SU-DHL-6 (cell line): Measurements from ENCODE around the gene OR4S1.

ENCODE experiments used
- H2AFZ ChIP-seq: fragments of 200-600 bp; sonication (generic); 2 replicates; pipeline ENCODE4 v1.6.1; 2014; ENCODE audit warnings: low read depth, mild to moderate bottlenecking, moderate library complexity, mixed read lengths, antibody characterized with exemption, low read length; ENCODE audit not compliant: severe bottlenecking
- H3F3A ChIP-seq: fragments of 200-600 bp; shearing (Covaris generic); 2 replicates; pipeline ENCODE4 v1.6.0; 2016; ENCODE audit warnings: antibody characterized with exemption, mild to moderate bottlenecking; ENCODE audit not compliant: insufficient read depth
- H3K27ac ChIP-seq: fragments of 200-600 bp; sonication (generic); 2 replicates; pipeline ENCODE4 v1.5.1; 2016; ENCODE audit warnings: low read depth, mild to moderate bottlenecking, low read length, moderate library complexity, mixed read lengths
- H3K27me3 ChIP-seq: fragments of 200-600 bp; sonication (generic), shearing (Covaris generic); 2 replicates; pipeline ENCODE4 v1.6.0; 2014; ENCODE audit warnings: mild to moderate bottlenecking, low read length
- H3K36me3 ChIP-seq: fragments of 200-600 bp; sonication (generic); 2 replicates; pipeline ENCODE4 v1.6.1; 2014; ENCODE audit warnings: mild to moderate bottlenecking, low read length, mixed read lengths
- H3K4me2 ChIP-seq: fragments of 300-600, 200-600 bp; shearing (Covaris generic), sonication (generic); 2 replicates; pipeline ENCODE4 v1.6.0; 2014; ENCODE audit warnings: low read length, low read depth, mild to moderate bottlenecking; ENCODE audit not compliant: poor library complexity, severe bottlenecking
- H3K4me3 ChIP-seq: fragments of 200-600 bp; sonication (generic); 2 replicates; pipeline ENCODE4 v1.5.1; 2014; ENCODE audit warnings: antibody characterized with exemption, low read length, mild to moderate bottlenecking, mixed read lengths; ENCODE audit not compliant: insufficient read depth, poor library complexity, severe bottlenecking
- H3K79me2 ChIP-seq: fragments of 200-600 bp; sonication (generic); 2 replicates; pipeline ENCODE4 v1.6.1; 2014; ENCODE audit warnings: mild to moderate bottlenecking, low read length, moderate library complexity; ENCODE audit not compliant: insufficient read depth
- H3K9ac ChIP-seq: fragments of 200-600 bp; sonication (generic); 2 replicates; pipeline ENCODE4 v1.7.0; 2014; ENCODE audit warnings: mild to moderate bottlenecking, low read length
- H3K9me2 ChIP-seq: fragments of 200-600 bp; sonication (generic); replicated peaks from 2 replicates; pipeline ENCODE4 v1.6.1; 2014; ENCODE audit warnings: low read length; ENCODE audit not compliant: insufficient read depth
- H3K9me3 ChIP-seq: fragments of 200-600 bp; sonication (generic); 2 replicates; pipeline ENCODE4 v1.6.1; 2014; ENCODE audit warnings: low read length, mixed read lengths; ENCODE audit not compliant: insufficient read depth
- H4K20me1 ChIP-seq: fragments of 200-600 bp; sonication (generic); 2 replicates; pipeline ENCODE4 v1.6.1; 2014; ENCODE audit warnings: low read depth, mild to moderate bottlenecking, antibody characterized with exemption, low read length, moderate library complexity, mixed read lengths
- EZH2phosphoT487 ChIP-seq: fragments of 200-600 bp; sonication (generic), shearing (Covaris generic); conservative IDR thresholded peaks from 2 replicates; pipeline ENCODE4 v1.6.1; 2018; ENCODE audit warnings: mild to moderate bottlenecking, antibody characterized with exemption, low read length, moderate library complexity, mixed read lengths
- TF ChIP-seq, protein P1 (sequence below): fragments of 200-600 bp; sonication (generic); IDR thresholded peaks from one replicate; pipeline ENCODE4 v1.5.1; 2017; ENCODE audit warnings: antibody characterized with exemption, mild to moderate bottlenecking, low read length, moderate library complexity; ENCODE audit not compliant: insufficient read depth, poor library complexity, severe bottlenecking

Gene OR4S1

DNA sequence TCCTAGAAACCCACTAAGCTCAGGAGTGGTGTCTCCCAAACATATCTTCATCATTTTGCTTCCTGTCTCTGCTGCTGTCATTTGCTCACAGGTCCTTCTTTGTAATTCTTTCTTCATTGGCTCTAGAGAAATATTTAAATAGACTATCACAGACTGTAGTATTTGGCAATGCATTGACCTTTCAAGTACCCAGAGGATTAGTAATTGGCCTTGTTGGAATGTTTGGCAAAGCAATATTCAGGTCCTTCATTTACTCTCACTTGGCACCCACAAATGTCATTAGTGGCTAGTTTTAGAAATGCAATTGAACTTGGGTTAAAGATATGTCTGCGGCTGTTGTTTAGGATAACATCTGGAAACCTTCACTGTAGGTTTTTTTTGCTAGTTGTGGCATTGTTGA is 48.7 kb downstream of the OR4S1 start:
- H3F3A ChIP-seq: no peaks in the 10 kb centered on the region
- no peaks in the 10 kb centered on the region for H3K9me3 ChIP-seq
- no peak overlapping the region for H2AFZ ChIP-seq

More for the DNA sequence above, 48.7 kb downstream of the OR4S1 start:
- TF ChIP-seq, protein P1, sequence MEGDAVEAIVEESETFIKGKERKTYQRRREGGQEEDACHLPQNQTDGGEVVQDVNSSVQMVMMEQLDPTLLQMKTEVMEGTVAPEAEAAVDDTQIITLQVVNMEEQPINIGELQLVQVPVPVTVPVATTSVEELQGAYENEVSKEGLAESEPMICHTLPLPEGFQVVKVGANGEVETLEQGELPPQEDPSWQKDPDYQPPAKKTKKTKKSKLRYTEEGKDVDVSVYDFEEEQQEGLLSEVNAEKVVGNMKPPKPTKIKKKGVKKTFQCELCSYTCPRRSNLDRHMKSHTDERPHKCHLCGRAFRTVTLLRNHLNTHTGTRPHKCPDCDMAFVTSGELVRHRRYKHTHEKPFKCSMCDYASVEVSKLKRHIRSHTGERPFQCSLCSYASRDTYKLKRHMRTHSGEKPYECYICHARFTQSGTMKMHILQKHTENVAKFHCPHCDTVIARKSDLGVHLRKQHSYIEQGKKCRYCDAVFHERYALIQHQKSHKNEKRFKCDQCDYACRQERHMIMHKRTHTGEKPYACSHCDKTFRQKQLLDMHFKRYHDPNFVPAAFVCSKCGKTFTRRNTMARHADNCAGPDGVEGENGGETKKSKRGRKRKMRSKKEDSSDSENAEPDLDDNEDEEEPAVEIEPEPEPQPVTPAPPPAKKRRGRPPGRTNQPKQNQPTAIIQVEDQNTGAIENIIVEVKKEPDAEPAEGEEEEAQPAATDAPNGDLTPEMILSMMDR: no peak
- TF ChIP-seq EZH2phosphoT487: no peak
- Histone ChIP-seq H3K27ac (no peak overlapping the region), H3K9me2 (no peaks in the 10 kb centered on the region), H3K4me3 (no peak overlapping the region), H3K4me2 (no peak overlapping the region), H3K36me3 (no peaks in the 10 kb centered on the region), H3K27me3 (no peaks in the 10 kb centered on the region), H4K20me1 (no peaks in the 10 kb centered on the region), H3K9ac (no peak overlapping the region), H3K79me2 (no peaks in the 10 kb centered on the region)
